ENCODE measurements around the gene ESRRA.

DNA sequence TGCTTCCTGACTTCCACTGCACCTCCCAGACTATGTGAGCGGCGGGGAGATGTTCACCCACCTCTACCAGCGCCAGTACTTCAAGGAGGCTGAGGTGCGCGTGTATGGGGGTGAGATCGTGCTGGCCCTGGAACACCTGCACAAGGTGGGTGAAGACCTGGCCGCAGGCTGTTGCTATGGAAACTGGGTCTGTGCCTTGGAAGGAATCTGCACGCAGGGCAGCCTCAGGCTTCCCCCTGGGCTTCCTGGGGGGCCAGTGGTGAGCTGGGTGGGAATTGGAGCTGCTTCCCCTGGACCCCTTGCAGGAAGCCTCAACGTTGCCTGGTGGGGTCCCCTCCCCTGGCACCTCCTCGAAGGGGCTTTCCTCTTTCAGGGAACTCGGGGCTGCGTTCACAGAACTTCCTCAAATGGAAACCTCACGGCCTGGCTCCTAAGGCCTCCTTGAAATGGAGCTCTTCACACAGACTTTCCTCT, 55.2 kb downstream of the ESRRA start:
- TF ChIP-seq SP1 (IDR thresholded peaks at IDR 0.05) (no peak), FOXK2 (IDR thresholded peaks at IDR 0.05) (no peak), CTBP1 (IDR thresholded peaks at IDR 0.05; ENCODE audit: borderline replicate concordance) (no peak), PKNOX1 (IDR thresholded peaks at IDR 0.05) (no peak), SUZ12 (IDR thresholded peaks at IDR 0.05) (no peak), HDGF (IDR thresholded peaks at IDR 0.05; ENCODE audit: borderline replicate concordance) (no peak), FOXM1 (IDR thresholded peaks at IDR 0.05; ENCODE audit: borderline replicate concordance) (no peak)

All from HEK293T (cell line).